CD8-positive, alpha-beta memory T cell (primary cell): Measurements from ENCODE around the gene ARHGEF11. TPM values are rescaled to one million over a fixed set of nuclear protein-coding genes. Genes with fewer than 3 reads are reported as not detected.

Experiments
- CTCF ChIA-PET: fragments of 350-600 bp; sonication (Branson Sonifier 250); formaldehyde crosslinking; loops from one replicate; lab custom pipeline; 2021; ENCODE audit warnings: antibody characterized with exemption; lab: Charles Lee
- POLR2A ChIA-PET: fragments of 350-600 bp; sonication (Branson Sonifier 250); formaldehyde crosslinking; loops from one replicate; lab custom pipeline; 2021; ENCODE audit warnings: antibody characterized with exemption; lab: Charles Lee
- DNase-seq, 5 donors: peaks; one replicate each; pipeline versions ENCODE4 v3.0.0 to v3.0.0-alpha.2; 2020 to 2022; ENCODE audit warnings: mixed read lengths in 1 of 5
- H3K27ac ChIP-seq: one replicate; pipeline ENCODE4 v1.7.0; 2013; ENCODE audit warnings: low read depth, mild to moderate bottlenecking, low read length, moderate library complexity
- H3K27me3 ChIP-seq: 2 replicates; pipeline ENCODE4 v1.7.0; 2013; ENCODE audit warnings: low read length, mild to moderate bottlenecking; ENCODE audit not compliant: insufficient read depth, poor library complexity, severe bottlenecking
- H3K36me3 ChIP-seq: 2 replicates; pipeline ENCODE4 v1.7.0; 2013; ENCODE audit warnings: mild to moderate bottlenecking, low read length, moderate library complexity; ENCODE audit not compliant: insufficient read depth
- H3K4me1 ChIP-seq: 2 replicates; pipeline ENCODE4 v1.7.0; 2013; ENCODE audit warnings: mild to moderate bottlenecking, low read length, moderate library complexity; ENCODE audit not compliant: insufficient read depth
- H3K4me3 ChIP-seq: 2 replicates; pipeline ENCODE4 v1.7.0; 2013; ENCODE audit warnings: mild to moderate bottlenecking, low read length
- H3K9me3 ChIP-seq: 2 replicates; pipeline ENCODE4 v1.7.0; 2013; ENCODE audit warnings: mild to moderate bottlenecking, low read length
- H3K27ac Mint-ChIP-seq, 8 donors: one replicate each; pipeline ENCODE4 v1.8.0; 2020 to 2021; ENCODE audit warnings: mixed read lengths in 8 of 8, mild to moderate bottlenecking in 6 of 8, inconsistent platforms in 3 of 8, moderate library complexity in 3 of 8
- H3K27me3 Mint-ChIP-seq, 2 donors: one replicate each; pipeline ENCODE4 v1.8.0; 2020 to 2021; ENCODE audit warnings: mixed read lengths in 2 of 2, mild to moderate bottlenecking in 1 of 2, moderate library complexity in 1 of 2
- H3K36me3 Mint-ChIP-seq, 3 donors: one replicate each; pipeline ENCODE4 v1.8.0; 2020 to 2021; ENCODE audit warnings: mixed read lengths in 3 of 3, inconsistent platforms in 1 of 3, mild to moderate bottlenecking in 1 of 3
- H3K4me1 Mint-ChIP-seq, 3 donors: one replicate each; pipeline ENCODE4 v1.8.0; 2020 to 2021; ENCODE audit warnings: mixed read lengths in 3 of 3, inconsistent platforms in 1 of 3, mild to moderate bottlenecking in 1 of 3
- H3K4me3 Mint-ChIP-seq, 7 donors: one replicate each; pipeline ENCODE4 v1.8.0; 2020 to 2021; ENCODE audit warnings: mixed read lengths in 7 of 7, mild to moderate bottlenecking in 6 of 7, moderate library complexity in 4 of 7, inconsistent platforms in 2 of 7
- H3K9me3 Mint-ChIP-seq, 5 donors: one replicate each; pipeline ENCODE4 v1.8.0; 2020 to 2022; ENCODE audit warnings: mixed read lengths in 5 of 5, mild to moderate bottlenecking in 3 of 5, moderate library complexity in 2 of 5, inconsistent platforms in 1 of 5
- polyA plus RNA-seq: library from polyadenylated mRNA; unstranded; fragments of 300-500 nt; fragmentation: Illumina TruSeq; gene quantifications from one replicate; pipeline ENCODE4 v1.2.3, GENCODE V29; 2021
- total RNA-seq, 2 experiments: library from RNA; stranded (reverse); gene quantifications; one replicate each; pipeline ENCODE4 v1.2.3, GENCODE V29; 2021

Gene ARHGEF11
- total and polyA plus RNA-seq, 3 experiments from 2014 or later = 2.1 to 4.0 (median 3.0) TPM

- Histone ChIP-seq H3K9me3 (no peaks in the 10 kb centered on the region), H3K27me3 (no peaks in the 10 kb centered on the region), H3K4me3 (no peak overlapping the region), H3K36me3 (no peaks in the 10 kb centered on the region), H3K27ac (no peak overlapping the region), H3K4me1 (no peaks in the 10 kb centered on the region)
- Mint-ChIP-seq H3K27ac (no peak overlapping the region), H3K9me3 (no peaks in the 10 kb centered on the region), H3K27me3 (peaks cover 10 to 56% of the 10 kb centered on the region in 2 donors), H3K36me3 (no peaks in the 10 kb centered on the region), H3K4me1 (no peaks in the 10 kb centered on the region), H3K4me3 (no peak overlapping the region)
- ChIA-PET POLR2A (no interaction called here), CTCF (no interaction called here)
- DNase-seq = no peak
These were observed 14.8 kb downstream of the ARHGEF11 start for GRCh38 chr1:157030728-157031127.

GRCh38 chr1:157028674-157029073 lies 16.9 kb downstream of the ARHGEF11 start:
- Mint-ChIP-seq H3K9me3 (peaks cover 0 to 3% (median 0%) of the 10 kb centered on the region in 5 donors), H3K36me3 (no peaks in the 10 kb centered on the region), H3K27ac (no peak overlapping the region), H3K4me3 (no peak overlapping the region), H3K27me3 (peaks cover 12 to 62% of the 10 kb centered on the region in 2 donors), H3K4me1 (no peaks in the 10 kb centered on the region)
- Histone ChIP-seq H3K27me3 (no peaks in the 10 kb centered on the region), H3K27ac (no peak overlapping the region), H3K4me3 (no peak overlapping the region), H3K36me3 (no peaks in the 10 kb centered on the region), H3K4me1 (no peaks in the 10 kb centered on the region), H3K9me3 (no peaks in the 10 kb centered on the region)
- no peak for DNase-seq
- ChIA-PET POLR2A (no interaction called here), CTCF (no interaction called here)

GRCh38 chr1:157025856-157026255 lies 19.7 kb downstream of the ARHGEF11 start:
- no peak overlapping the region for H3K4me3 Mint-ChIP-seq
- POLR2A ChIA-PET = no interaction called here
- no peak overlapping the region for H3K4me3 ChIP-seq

GRCh38 chr1:157025385-157025784 lies 20.2 kb downstream of the ARHGEF11 start:
- Mint-ChIP-seq H3K27me3 (peaks cover 14 to 62% of the 10 kb centered on the region in 2 donors), H3K4me1 (no peaks in the 10 kb centered on the region), H3K36me3 (peaks cover 0 to 2% (median 0%) of the 10 kb centered on the region in 3 donors), H3K4me3 (no peak overlapping the region), H3K9me3 (peaks cover 15 to 24% (median 19%) of the 10 kb centered on the region in 5 donors), H3K27ac (no peak overlapping the region)
- POLR2A ChIA-PET = no interaction called here
- no peak overlapping the region for H3K27ac ChIP-seq
- no peaks in the 10 kb centered on the region for H3K4me1 ChIP-seq
- no peaks in the 10 kb centered on the region for H3K36me3 ChIP-seq
- no peaks in the 10 kb centered on the region for H3K27me3 ChIP-seq
- no peaks in the 10 kb centered on the region for H3K9me3 ChIP-seq
- CTCF ChIA-PET = no interaction called here
- no peak for DNase-seq
- H3K4me3 ChIP-seq = no peak overlapping the region

More at GRCh38 chr1:157025856-157026255, 19.7 kb downstream of the ARHGEF11 start:
- CTCF ChIA-PET = no interaction called here
- H3K36me3 ChIP-seq = no peaks in the 10 kb centered on the region
- H3K27ac Mint-ChIP-seq = no peak overlapping the region
- H3K36me3 Mint-ChIP-seq = peaks cover 0 to 2% (median 0%) of the 10 kb centered on the region in 3 donors
- H3K9me3 Mint-ChIP-seq = peaks cover 14 to 20% (median 16%) of the 10 kb centered on the region in 5 donors
- H3K27ac ChIP-seq = no peak overlapping the region
- DNase-seq = no peak
- no peaks in the 10 kb centered on the region for H3K27me3 ChIP-seq
- no peaks in the 10 kb centered on the region for H3K9me3 ChIP-seq
- H3K27me3 Mint-ChIP-seq = peaks cover 9 to 63% of the 10 kb centered on the region in 2 donors
- no peaks in the 10 kb centered on the region for H3K4me1 ChIP-seq
- no peaks in the 10 kb centered on the region for H3K4me1 Mint-ChIP-seq

- Mint-ChIP-seq H3K27me3 (peaks cover 32 to 65% of the 10 kb centered on the region in 2 donors), H3K4me1 (no peaks in the 10 kb centered on the region)
- POLR2A ChIA-PET = no interaction called here
These were observed 23.9 kb downstream of the ARHGEF11 start for GRCh38 chr1:157021688-157022087.

GRCh38 chr1:157019457-157019856 lies 26.1 kb downstream of the ARHGEF11 start:
- Mint-ChIP-seq H3K27me3 (peaks cover 30 to 49% of the 10 kb centered on the region in 2 donors), H3K36me3 (peaks cover 0 to 6% (median 0%) of the 10 kb centered on the region in 3 donors), H3K9me3 (peaks cover 15 to 38% (median 30%) of the 10 kb centered on the region in 5 donors), H3K4me1 (no peaks in the 10 kb centered on the region), H3K27ac (no peak overlapping the region), H3K4me3 (no peak overlapping the region)
- H3K9me3 ChIP-seq = no peaks in the 10 kb centered on the region
- ChIA-PET POLR2A (no interaction called here), CTCF (no interaction called here)
- H3K4me1 ChIP-seq = no peaks in the 10 kb centered on the region
- no peak overlapping the region for H3K4me3 ChIP-seq
- no peaks in the 10 kb centered on the region for H3K27me3 ChIP-seq
- no peak for DNase-seq
- H3K36me3 ChIP-seq = no peaks in the 10 kb centered on the region
- no peak overlapping the region for H3K27ac ChIP-seq

More at GRCh38 chr1:157021688-157022087, 23.9 kb downstream of the ARHGEF11 start:
- H3K27ac Mint-ChIP-seq = no peak overlapping the region
- H3K4me1 ChIP-seq = no peaks in the 10 kb centered on the region
- H3K27me3 ChIP-seq = no peaks in the 10 kb centered on the region
- no peak overlapping the region for H3K4me3 Mint-ChIP-seq
- no peak overlapping the region for H3K27ac ChIP-seq
- no peak for DNase-seq
- peaks cover 18 to 38% (median 30%) of the 10 kb centered on the region in 5 donors for H3K9me3 Mint-ChIP-seq
- no peak overlapping the region for H3K4me3 ChIP-seq
- H3K9me3 ChIP-seq = no peaks in the 10 kb centered on the region
- CTCF ChIA-PET = no interaction called here
- peaks cover 0 to 6% (median 0%) of the 10 kb centered on the region in 3 donors for H3K36me3 Mint-ChIP-seq
- H3K36me3 ChIP-seq = no peaks in the 10 kb centered on the region

GRCh38 chr1:157011845-157012244 lies 33.7 kb downstream of the ARHGEF11 start:
- Histone ChIP-seq H3K4me3 (no peak overlapping the region), H3K9me3 (no peaks in the 10 kb centered on the region), H3K27me3 (peaks cover 6% of the 10 kb centered on the region), H3K27ac (no peak overlapping the region), H3K36me3 (no peaks in the 10 kb centered on the region), H3K4me1 (no peaks in the 10 kb centered on the region)
- peaks cover 18 to 37% of the 10 kb centered on the region in 2 donors for H3K27me3 Mint-ChIP-seq
- H3K36me3 Mint-ChIP-seq = no peaks in the 10 kb centered on the region
- H3K27ac Mint-ChIP-seq = no peak overlapping the region
- CTCF ChIA-PET = no interaction called here
- POLR2A ChIA-PET = no interaction called here
- DNase-seq = no peak
- peaks cover 0 to 2% (median 0%) of the 10 kb centered on the region in 5 donors for H3K9me3 Mint-ChIP-seq
- H3K4me1 Mint-ChIP-seq = no peaks in the 10 kb centered on the region
- no peak overlapping the region for H3K4me3 Mint-ChIP-seq

- no peaks in the 10 kb centered on the region for H3K9me3 ChIP-seq
- H3K27me3 ChIP-seq = peaks cover 3% of the 10 kb centered on the region
- H3K36me3 ChIP-seq = no peaks in the 10 kb centered on the region
- CTCF ChIA-PET = no interaction called here
- H3K27ac Mint-ChIP-seq = no peak overlapping the region
- no peak for DNase-seq
- no peaks in the 10 kb centered on the region for H3K4me1 Mint-ChIP-seq
- H3K27me3 Mint-ChIP-seq = peaks cover 27 to 58% of the 10 kb centered on the region in 2 donors
- no peak overlapping the region for H3K27ac ChIP-seq
- H3K4me3 ChIP-seq = no peak overlapping the region
- no peaks in the 10 kb centered on the region for H3K4me1 ChIP-seq
- POLR2A ChIA-PET = no interaction called here
- H3K9me3 Mint-ChIP-seq = peaks cover 0 to 2% (median 0%) of the 10 kb centered on the region in 5 donors
- no peak overlapping the region for H3K4me3 Mint-ChIP-seq
- no peaks in the 10 kb centered on the region for H3K36me3 Mint-ChIP-seq
These were observed 37.0 kb downstream of the ARHGEF11 start for GRCh38 chr1:157008502-157008901.
